ENCODE measurements around the gene TNFAIP8.
"Not testable (repeated sequence)": the region's sequence is repeated elsewhere in the genome, so short reads cannot be mapped to it uniquely, and the experiment has no call there.

The TNFAIP8 gene

DNA sequence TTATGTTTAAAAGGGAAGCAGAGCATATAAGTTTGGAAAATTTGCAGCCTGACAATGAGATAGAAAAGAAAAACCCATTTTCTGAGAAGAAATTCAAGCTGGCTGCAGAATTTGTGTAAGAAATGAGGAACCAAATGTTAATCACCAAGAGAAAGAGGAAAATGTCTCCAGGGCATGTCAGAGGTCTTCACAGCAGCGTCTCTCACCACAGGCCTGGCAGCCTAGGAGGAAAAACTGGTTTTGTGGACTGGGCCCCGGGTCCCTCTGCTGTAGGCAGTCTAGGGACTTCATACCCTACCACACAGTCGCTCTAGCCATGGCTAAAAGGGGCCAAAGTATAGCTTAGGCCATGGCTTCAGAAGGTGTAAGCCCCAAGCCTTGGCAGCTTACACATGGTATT lies 64.3 kb downstream of the TNFAIP8 start:
- Mint-ChIP-seq H3K27ac (no peak overlapping the region), H3K4me1 (peaks cover 7% of the 10 kb centered on the region), H3K4me3 (no peak overlapping the region), H3K36me3 (no peaks in the 10 kb centered on the region), H3K9me3 (no peaks in the 10 kb centered on the region)
- ATAC-seq (no peak), DNase-seq (ENCODE audit: low spot score in 2 of 2) (no peak)

DNA sequence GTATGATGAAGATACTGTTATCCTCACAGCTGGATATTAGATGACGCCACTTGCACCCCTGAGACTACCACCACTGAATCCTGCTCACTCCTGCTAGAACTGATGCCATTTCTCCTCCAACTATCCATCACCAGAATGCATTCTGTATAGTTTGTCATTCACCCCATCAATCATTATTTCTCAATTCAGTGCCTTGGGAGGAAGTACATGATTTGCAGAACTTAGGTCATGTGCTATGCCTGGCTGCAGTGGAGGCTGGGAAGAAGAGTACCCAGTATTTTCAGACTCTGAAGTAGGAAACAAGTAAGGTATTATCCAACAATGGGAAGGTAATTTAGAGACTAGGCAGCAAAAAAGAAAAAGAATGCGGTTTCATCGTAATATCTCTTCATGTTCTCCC lies 70.2 kb downstream of the TNFAIP8 start:
- Mint-ChIP-seq H3K4me1 (no peaks in the 10 kb centered on the region), H3K9me3 (no peaks in the 10 kb centered on the region), H3K36me3 (no peaks in the 10 kb centered on the region), H3K27ac (no peak overlapping the region), H3K4me3 (no peak overlapping the region)
- DNase-seq (ENCODE audit: low spot score in 2 of 2) (no peak), ATAC-seq (no peak)

DNA sequence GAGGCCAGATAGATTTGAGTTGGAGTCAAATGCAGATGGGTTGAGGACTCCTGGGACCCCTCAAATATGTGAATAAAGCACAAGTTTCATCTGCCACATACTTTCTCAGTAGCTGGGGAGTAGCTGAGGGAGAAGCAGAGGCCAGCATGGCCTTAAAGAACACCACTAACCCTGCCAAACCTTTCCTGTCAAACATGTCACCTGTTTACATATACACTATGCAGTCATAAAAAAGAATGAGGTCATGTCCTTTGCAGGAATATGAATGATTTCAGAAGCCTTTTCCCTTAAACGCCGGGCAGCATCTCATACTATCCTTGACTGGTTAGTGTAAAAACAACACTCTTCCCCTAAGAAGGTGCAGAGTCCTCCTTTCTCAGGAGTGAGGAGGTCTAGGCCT lies 71.2 kb downstream of the TNFAIP8 start:
- no peak for ATAC-seq
- H3K27ac Mint-ChIP-seq, result no peak overlapping the region
- no peaks in the 10 kb centered on the region for H3K4me1 Mint-ChIP-seq
- DNase-seq (ENCODE audit: low spot score in 2 of 2), result no peak
- no peaks in the 10 kb centered on the region for H3K36me3 Mint-ChIP-seq
- no peaks in the 10 kb centered on the region for H3K9me3 Mint-ChIP-seq
- H3K4me3 Mint-ChIP-seq, result no peak overlapping the region

DNA sequence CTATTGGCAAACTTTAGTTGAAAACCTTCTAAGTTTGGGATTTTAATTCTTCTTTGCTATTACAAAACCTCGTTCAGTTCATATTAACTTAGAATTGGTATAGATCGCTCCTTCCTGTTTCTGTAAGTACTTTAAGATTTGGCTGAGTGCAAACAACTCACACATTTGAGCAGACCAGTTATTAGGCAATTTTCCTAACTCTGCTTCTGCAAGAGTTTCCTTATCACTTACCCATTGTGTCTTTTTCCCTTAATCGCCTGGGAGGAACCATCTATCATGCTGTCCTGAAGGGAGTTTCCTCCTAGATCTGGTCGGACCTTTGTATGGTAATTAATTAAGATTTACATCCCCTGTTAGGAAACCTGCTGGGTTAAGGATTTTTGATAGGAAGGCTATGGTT lies 71.8 kb downstream of the TNFAIP8 start:
- not testable (repeated sequence) for ATAC-seq; H3K4me1 Mint-ChIP-seq; H3K9me3 Mint-ChIP-seq; DNase-seq (ENCODE audit: low spot score in 2 of 2); H3K36me3 Mint-ChIP-seq; H3K4me3 Mint-ChIP-seq; H3K27ac Mint-ChIP-seq

DNA sequence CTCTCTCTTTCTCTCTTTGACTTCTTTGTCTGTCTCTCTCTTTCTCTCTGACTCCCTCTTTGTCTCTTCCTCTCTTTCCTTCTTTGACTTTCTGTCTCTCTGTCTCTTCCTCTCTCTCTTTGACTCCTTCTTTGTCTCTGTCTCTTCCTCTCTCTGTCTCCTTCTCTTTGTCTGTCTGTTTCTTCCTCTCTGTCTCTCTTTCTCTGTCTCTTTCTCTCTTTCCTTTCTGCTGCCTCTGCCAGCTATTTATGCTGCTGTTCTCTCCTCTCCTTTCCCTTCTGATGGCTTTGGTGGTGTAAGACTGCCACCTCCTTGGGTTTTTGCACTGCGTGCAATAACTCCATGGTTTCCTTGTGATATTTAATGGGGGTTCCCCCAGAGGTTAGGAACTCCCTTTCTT lies 72.3 kb downstream of the TNFAIP8 start:
- not testable (repeated sequence) for H3K4me3 Mint-ChIP-seq; H3K36me3 Mint-ChIP-seq; H3K9me3 Mint-ChIP-seq; H3K4me1 Mint-ChIP-seq; H3K27ac Mint-ChIP-seq; DNase-seq (ENCODE audit: low spot score in 2 of 2); ATAC-seq

DNA sequence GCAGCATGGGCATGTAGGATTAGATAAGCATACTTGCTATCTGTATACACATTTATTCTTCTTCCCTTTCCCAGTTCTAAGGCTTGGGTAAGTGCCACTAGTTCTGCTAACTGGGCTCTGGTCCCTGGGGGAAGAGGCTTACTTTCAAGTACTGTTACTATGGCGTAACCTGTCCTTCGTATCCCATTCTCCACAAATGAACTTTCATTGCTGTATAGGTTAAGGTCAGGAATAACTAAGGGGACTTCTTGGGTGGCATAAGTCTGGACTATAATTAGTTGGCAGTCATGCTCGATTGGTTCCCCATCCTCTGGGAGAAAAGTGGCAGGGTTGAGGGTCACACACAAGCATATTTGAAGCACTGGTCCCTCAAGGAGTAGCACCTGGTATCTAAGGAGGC lies 72.8 kb downstream of the TNFAIP8 start:
- not testable (repeated sequence) for H3K4me3 Mint-ChIP-seq; H3K4me1 Mint-ChIP-seq; ATAC-seq; DNase-seq (ENCODE audit: low spot score in 2 of 2); H3K27ac Mint-ChIP-seq; H3K9me3 Mint-ChIP-seq; H3K36me3 Mint-ChIP-seq

DNA sequence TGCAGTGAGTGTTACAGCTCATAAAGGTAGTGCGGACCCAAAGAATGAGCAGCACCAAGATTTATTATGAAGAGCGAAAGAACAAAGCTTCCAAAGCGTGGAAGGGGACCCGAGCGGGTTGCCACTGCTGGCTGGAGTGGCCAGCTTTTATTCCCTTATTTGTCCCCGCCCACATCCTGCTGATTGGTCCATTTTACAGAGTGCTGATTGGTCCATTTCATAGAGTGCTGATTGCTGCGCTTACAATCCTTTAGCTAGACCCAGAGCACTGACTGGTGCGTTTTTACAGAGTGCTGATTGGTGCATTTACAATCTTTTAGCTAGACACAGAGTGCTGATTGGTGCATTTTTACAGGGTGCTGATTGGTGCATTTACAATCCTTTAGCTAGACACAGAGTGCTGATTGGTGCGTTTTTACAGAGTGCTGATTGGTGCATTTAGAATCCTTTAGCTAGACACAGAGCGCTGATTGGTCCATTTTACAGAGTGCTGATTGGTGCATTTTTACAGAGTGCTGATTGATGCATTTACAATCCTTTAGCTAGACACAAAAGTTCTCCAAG lies 76.9 kb downstream of the TNFAIP8 start:
- not testable (repeated sequence) for H3K4me3 Mint-ChIP-seq; H3K9me3 Mint-ChIP-seq; DNase-seq (ENCODE audit: low spot score in 2 of 2); ATAC-seq; H3K27ac Mint-ChIP-seq; H3K36me3 Mint-ChIP-seq; H3K4me1 Mint-ChIP-seq

DNA sequence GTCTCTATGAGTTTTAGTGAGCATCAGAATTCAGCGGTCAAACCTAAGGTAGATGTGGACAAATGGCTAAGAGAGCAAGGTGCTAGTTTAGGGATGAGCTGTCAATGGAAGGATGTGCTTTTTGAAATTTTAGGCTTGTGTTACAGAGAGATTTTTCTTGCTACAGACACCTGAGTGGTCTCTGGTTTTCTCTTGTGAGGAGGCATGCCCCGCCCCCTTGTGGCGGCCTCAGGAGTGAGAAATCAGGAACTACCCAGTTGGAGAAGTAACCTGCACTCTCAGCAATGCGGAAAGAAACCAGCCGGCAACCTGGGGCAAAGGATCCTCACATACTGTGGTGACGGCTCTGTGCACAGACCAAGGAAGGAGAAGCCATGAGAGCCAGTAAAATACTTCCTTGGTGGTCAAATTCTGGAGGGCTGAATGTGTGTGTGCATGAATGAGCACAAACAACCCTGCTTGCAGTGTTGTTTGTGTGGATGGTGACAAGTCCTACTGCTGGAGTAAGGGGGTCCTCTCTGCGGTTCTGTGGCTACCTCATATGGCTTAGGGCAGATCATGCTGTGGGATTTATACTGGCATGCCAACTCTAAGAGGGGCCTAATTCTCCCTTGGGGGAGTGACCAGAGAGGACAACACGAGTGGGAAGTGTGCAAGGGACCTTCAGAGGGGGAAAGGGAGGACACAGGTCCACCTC lies 79.8 kb downstream of the TNFAIP8 start:
- DNase-seq (ENCODE audit: low spot score in 2 of 2) (peak; percentile 54 to 74), ATAC-seq (peak; percentile 73)
- Mint-ChIP-seq H3K4me1 (peaks cover 9% of the 10 kb centered on the region), H3K36me3 (no peaks in the 10 kb centered on the region), H3K4me3 (no peak overlapping the region), H3K9me3 (no peaks in the 10 kb centered on the region), H3K27ac (no peak overlapping the region)

DNA sequence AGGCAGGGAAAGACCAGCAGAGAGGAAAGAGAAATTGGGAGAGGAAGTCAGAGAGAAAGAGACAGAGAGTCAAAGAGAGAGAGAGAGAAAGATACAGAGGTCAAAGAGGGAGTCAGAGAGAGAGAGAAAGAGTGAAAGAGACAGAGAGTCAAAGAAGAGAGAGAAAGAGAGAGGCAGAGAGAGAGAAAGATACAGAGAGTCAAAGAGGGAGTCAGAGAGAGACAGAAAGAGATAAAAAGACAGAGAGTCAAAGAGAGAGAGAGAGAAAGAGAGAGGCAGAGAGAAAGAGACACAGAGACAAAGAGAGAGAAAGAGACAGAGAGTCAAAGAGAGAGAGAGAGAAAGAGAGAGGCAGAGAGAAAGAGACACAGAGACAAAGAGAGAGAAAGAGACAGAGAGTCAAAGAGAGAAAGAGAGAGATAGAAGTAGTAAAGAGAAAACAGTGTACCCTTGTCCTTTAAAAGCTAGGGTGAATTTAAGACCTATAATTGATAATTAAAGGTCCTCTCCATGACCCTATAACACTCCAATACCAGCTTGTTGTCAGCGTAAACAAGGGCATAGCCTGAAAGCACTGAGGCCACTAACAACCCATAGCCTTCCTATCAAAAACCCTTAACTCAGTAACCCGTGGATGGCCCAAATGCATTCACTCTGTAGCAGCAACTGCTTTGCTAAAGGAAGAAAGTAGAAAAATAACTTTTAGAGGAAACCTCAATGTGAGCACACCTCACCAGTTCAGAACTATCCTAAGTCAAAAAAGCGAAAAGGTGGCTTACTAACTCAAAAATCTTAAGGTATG lies 82.2 kb downstream of the TNFAIP8 start:
- not testable (repeated sequence) for ATAC-seq; H3K36me3 Mint-ChIP-seq; H3K9me3 Mint-ChIP-seq; H3K4me1 Mint-ChIP-seq; H3K4me3 Mint-ChIP-seq; DNase-seq (ENCODE audit: low spot score in 2 of 2); H3K27ac Mint-ChIP-seq

DNA sequence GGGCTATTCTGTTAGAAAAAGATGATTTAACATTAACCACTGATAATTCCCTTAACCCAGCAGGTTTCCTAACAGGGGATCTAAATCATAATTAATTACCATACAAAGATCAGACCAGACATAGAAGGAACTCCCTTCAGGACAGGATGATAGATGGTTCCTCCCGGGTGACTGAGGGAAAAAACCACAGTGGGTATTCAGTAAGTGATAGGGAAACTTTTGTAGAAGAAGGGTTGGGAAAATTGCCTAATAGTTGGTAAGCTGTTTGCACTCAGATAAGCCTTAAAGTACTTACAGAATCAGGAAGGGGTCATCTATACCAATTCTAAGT lies 82.7 kb downstream of the TNFAIP8 start:
- ATAC-seq; DNase-seq (ENCODE audit: low spot score in 2 of 2); H3K36me3 Mint-ChIP-seq; H3K4me1 Mint-ChIP-seq; H3K9me3 Mint-ChIP-seq; H3K27ac Mint-ChIP-seq: not testable (repeated sequence)
- H3K4me3 Mint-ChIP-seq, result peak overlapping the region; percentile 26

DNA sequence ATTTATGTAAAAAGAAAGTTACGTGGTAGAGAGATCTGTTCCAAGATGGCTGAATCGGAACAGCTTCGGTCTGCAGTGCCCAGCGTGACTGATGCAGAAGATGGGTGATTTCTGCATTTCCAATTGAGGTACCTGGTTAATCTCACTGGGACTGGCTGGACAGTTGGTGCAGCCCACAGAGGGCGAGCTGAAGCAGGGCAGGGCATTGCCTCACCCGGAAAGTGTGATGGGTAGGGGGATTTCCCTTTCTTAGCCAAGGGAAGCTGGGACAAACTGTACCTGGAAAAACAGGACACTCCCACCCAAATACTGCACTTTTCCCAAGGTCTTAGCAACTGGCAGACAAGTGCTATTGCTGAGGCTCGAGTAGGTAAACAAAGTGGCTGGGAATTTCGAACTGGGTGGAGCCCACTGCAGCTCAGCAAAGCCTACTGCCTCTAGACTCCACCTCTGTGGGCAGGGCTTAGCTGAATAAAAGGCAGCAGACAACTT lies 83.4 kb downstream of the TNFAIP8 start:
- peaks cover 9% of the 10 kb centered on the region for H3K4me1 Mint-ChIP-seq
- H3K9me3 Mint-ChIP-seq, result no peaks in the 10 kb centered on the region
- no peak for DNase-seq (ENCODE audit: low spot score in 2 of 2)
- no peak for ATAC-seq
- no peaks in the 10 kb centered on the region for H3K36me3 Mint-ChIP-seq
- H3K27ac Mint-ChIP-seq, result no peak overlapping the region
- H3K4me3 Mint-ChIP-seq, result peak overlapping the region; percentile 26

DNA sequence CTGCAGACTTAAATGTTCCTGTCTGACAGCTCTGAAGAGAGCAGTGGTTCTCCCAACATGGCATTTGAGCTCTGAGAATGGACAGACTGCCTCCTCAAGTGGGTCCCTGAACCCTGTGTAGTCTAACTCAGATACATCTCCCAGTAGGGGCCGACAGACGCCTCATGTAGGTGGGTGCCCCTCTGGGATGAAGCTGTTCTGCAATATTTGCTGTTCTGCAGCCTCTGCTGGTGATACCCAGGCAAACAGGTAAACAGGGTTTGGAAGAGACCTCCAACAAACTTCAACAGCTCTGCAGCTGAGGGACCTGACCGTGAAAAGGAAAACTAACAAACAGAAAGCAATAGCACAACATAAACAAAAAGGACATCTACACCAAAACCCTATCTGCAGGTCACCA lies 83.8 kb downstream of the TNFAIP8 start:
- DNase-seq (ENCODE audit: low spot score in 2 of 2); H3K27ac Mint-ChIP-seq; H3K9me3 Mint-ChIP-seq; H3K4me1 Mint-ChIP-seq; H3K4me3 Mint-ChIP-seq; ATAC-seq; H3K36me3 Mint-ChIP-seq: not testable (repeated sequence)

DNA sequence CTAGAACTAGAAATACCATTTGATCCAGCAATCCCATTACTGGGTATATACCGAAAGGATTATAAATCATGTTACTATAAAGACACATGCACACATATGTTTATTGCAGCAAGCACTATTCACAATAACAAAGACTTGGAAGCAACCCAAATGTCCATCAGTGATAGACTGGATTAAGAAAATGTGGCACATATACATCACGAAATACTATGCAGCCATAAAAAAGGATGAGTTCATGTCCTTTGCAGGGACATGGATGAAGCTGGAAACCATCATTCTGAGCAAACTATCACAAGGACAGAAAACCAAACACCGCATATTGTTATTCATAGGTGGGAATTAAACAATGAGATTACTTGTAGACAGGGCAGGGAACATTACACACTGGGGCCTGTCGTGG lies 88.8 kb downstream of the TNFAIP8 start:
- H3K36me3 Mint-ChIP-seq, H3K4me1 Mint-ChIP-seq: not testable (repeated sequence)

DNA sequence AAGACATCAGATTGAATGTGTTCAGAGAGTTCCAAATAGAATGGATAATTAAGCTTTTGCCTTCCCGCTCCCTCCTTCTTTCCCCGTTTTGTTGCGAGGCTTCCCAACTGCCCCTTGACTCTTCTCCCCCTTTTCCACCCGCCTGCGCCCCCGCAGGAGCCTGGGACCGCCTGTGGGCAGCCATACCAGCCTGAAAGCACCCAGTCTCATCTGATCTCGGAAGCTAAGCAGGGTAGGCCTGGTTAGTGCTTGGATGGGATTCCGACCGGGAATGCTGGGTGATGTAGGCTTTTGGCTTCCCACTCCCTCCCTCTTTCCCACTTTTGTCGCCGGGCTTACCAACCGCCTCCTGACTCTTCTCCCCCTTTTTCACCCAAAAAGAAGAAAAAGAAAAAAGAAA lies 89.7 kb downstream of the TNFAIP8 start:
- no peak overlapping the region for H3K27ac Mint-ChIP-seq
- no peaks in the 10 kb centered on the region for H3K4me1 Mint-ChIP-seq
- H3K36me3 Mint-ChIP-seq, result no peaks in the 10 kb centered on the region
- DNase-seq (ENCODE audit: low spot score in 2 of 2) (no peak), ATAC-seq (no peak)
- H3K9me3 Mint-ChIP-seq, result no peaks in the 10 kb centered on the region
- H3K4me3 Mint-ChIP-seq, result no peak overlapping the region

More for the DNA sequence above, 88.8 kb downstream of the TNFAIP8 start:
- H3K9me3 Mint-ChIP-seq; H3K4me3 Mint-ChIP-seq; H3K27ac Mint-ChIP-seq; ATAC-seq; DNase-seq (ENCODE audit: low spot score in 2 of 2): not testable (repeated sequence)

Data from stimulated activated effector memory CD8-positive, alpha-beta T cell treated with anti-CD3 and anti-CD28 coated beads, Interleukin-12 subunit alpha, Interleukin-12 subunit beta, amount 100 ng/mL, for 72 hours (primary cell).